ENCODE data around the gene RTP5.

DNA sequence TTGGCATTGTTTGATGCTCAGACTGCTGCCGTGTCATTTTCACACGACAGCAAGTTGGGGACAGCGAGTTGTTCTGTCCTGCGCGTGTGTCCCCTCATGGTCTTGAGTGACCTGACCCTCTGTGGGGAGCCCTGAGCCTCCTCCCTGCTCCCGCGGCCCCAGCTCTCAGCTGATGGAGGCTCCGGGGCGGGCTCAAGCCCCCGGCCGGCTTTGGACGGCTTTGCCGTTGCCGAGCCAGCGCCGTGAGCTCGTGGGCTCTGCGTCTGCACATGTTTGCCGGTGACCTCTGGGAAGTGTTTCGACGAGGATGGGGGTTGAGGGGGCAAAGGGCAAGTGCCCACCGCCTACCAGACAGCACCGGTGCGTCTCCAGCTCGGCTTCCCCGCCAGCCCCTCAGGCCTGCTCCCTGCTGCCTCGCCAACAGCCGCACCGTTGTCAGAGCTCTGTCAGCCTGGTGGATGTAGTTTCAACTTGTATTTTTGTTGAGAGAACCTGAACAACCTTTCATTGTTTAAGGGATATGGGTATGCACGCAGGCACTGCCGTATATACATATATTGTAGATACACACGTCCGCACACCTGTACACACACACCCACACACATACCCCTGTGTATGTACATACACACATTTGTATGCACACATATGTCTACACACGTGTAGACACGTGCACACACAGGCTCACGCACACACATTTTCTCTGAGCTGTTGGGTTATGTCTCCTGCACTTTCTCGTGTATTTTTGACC is 24.5 kb upstream of the RTP5 start:
- TF ChIP-seq, protein P1, sequence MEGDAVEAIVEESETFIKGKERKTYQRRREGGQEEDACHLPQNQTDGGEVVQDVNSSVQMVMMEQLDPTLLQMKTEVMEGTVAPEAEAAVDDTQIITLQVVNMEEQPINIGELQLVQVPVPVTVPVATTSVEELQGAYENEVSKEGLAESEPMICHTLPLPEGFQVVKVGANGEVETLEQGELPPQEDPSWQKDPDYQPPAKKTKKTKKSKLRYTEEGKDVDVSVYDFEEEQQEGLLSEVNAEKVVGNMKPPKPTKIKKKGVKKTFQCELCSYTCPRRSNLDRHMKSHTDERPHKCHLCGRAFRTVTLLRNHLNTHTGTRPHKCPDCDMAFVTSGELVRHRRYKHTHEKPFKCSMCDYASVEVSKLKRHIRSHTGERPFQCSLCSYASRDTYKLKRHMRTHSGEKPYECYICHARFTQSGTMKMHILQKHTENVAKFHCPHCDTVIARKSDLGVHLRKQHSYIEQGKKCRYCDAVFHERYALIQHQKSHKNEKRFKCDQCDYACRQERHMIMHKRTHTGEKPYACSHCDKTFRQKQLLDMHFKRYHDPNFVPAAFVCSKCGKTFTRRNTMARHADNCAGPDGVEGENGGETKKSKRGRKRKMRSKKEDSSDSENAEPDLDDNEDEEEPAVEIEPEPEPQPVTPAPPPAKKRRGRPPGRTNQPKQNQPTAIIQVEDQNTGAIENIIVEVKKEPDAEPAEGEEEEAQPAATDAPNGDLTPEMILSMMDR (IDR thresholded peaks at IDR 0.05 in 8 of 11, conservative IDR thresholded peaks at IDR 0.05 in 3 of 11) = no peak
- TF ChIP-seq POLR2A (IDR thresholded peaks at IDR 0.05) = no peak
